Measurements from ENCODE around the gene HERC4. TPM values are rescaled to one million over a fixed set of nuclear protein-coding genes. Genes with fewer than 3 reads are reported as not detected.

The HERC4 gene
- total and polyA plus RNA-seq, 2 donors (not counting 1 experiment from before 2014, with no cell fraction given), result 53.1 to 140 TPM

DNA sequence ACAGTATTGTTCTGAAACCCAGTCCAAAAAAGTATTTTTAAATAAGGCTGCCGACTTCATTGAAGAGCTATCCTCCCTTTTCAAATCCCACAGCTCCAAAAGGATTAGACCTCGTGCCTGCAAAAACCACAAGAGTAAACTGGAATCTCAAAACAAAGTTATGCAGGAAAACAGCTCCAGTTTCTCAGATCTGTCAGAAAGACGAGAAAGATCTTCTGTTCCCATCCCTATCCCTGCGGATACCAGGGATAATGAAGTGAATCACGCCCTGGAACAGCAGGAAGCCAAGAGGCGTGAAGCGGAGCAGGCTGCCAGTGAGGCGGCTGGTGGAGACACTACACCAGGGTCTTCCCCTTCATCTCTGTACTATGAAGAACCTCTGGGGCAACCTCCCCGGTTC is 46.8 kb upstream of the HERC4 start:
- H3K4me3 ChIP-seq (replicated peaks in 1 of 4; ENCODE audit: control extremely low read depth in 1 of 4, insufficient read depth in 1 of 4, low read depth in 3 of 4, low read length in 4 of 4), result no peak overlapping the region
- H3K27me3 ChIP-seq (ENCODE audit: control insufficient read depth, insufficient read depth, low read length), result no peaks in the 10 kb centered on the region
- no peak overlapping the region for H3K4me2 ChIP-seq (ENCODE audit: extremely low read depth, insufficient read depth, low read length)
- H3K4me1 ChIP-seq (ENCODE audit: control insufficient read depth, extremely low read depth, insufficient read depth, low read length), result no peaks in the 10 kb centered on the region
- H3K79me2 ChIP-seq (ENCODE audit: control insufficient read depth, insufficient read depth, low read length), result no peaks in the 10 kb centered on the region
- no peak for DNase-seq (ENCODE audit: low read depth in 2 of 2)
- H3K9ac ChIP-seq (ENCODE audit: insufficient read depth, low read length), result no peak overlapping the region
- H4K20me1 ChIP-seq (ENCODE audit: control insufficient read depth, extremely low read depth, insufficient read depth, low read length), result no peaks in the 10 kb centered on the region
- H3K36me3 ChIP-seq (ENCODE audit: control insufficient read depth, insufficient read depth, low read length), result no peaks in the 10 kb centered on the region
- TF ChIP-seq, protein P1, sequence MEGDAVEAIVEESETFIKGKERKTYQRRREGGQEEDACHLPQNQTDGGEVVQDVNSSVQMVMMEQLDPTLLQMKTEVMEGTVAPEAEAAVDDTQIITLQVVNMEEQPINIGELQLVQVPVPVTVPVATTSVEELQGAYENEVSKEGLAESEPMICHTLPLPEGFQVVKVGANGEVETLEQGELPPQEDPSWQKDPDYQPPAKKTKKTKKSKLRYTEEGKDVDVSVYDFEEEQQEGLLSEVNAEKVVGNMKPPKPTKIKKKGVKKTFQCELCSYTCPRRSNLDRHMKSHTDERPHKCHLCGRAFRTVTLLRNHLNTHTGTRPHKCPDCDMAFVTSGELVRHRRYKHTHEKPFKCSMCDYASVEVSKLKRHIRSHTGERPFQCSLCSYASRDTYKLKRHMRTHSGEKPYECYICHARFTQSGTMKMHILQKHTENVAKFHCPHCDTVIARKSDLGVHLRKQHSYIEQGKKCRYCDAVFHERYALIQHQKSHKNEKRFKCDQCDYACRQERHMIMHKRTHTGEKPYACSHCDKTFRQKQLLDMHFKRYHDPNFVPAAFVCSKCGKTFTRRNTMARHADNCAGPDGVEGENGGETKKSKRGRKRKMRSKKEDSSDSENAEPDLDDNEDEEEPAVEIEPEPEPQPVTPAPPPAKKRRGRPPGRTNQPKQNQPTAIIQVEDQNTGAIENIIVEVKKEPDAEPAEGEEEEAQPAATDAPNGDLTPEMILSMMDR (conservative IDR thresholded peaks at IDR 0.05 in 1 of 2, IDR thresholded peaks at IDR 0.05 in 1 of 2; ENCODE audit: low read depth in 1 of 2, low read length in 2 of 2), result no peak
- no peak for TF ChIP-seq EZH2 (IDR thresholded peaks at IDR 0.05; ENCODE audit: low read length, missing control alignments)
- H2AFZ ChIP-seq (ENCODE audit: low read length), result no peak overlapping the region
- no peaks in the 10 kb centered on the region for H3K9me3 ChIP-seq (ENCODE audit: control insufficient read depth, insufficient read depth, low read depth, low read length)
- H3K27ac ChIP-seq (ENCODE audit: insufficient read depth, low read length), result no peak overlapping the region

DNA sequence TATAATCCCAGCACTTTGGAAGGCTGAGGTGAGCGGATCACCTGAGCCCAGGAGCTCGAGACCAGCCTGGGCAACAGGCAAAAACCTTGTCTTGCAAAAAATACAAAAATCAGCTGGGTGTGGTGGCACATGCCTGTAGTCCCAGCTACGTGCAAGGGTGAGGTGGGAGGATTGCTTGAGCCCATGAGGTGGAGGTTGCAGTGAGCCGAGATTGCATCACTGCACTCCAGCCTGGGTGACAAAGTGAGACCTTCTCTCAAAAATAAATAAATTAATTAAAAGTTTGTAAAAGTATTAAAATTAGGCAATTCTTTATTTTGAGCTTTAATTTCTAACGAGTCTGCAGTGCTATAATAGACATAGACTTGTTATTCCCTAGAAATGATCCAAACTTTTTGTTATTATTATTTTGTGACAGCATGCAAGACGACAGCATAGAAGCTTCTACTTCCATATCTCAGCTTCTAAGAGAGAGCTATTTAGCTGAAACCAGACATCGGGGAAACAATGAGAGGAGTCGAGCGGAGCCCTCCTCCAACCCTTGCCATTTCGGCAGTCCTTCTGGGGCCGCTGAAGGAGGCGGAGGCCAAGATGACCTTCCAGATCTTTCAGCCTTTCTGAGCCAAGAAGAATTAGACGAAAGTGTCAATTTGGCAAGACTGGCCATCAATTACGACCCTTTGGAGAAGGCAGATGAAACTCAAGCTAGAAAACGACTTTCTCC is 46.1 kb upstream of the HERC4 start:
- no peak for TF ChIP-seq EZH2 (IDR thresholded peaks at IDR 0.05; ENCODE audit: low read length, missing control alignments)
- TF ChIP-seq, protein P1 (conservative IDR thresholded peaks at IDR 0.05 in 1 of 2, IDR thresholded peaks at IDR 0.05 in 1 of 2; ENCODE audit: low read depth in 1 of 2, low read length in 2 of 2), result no peak
- Histone ChIP-seq H2AFZ (ENCODE audit: low read length) (no peak overlapping the region), H3K4me2 (ENCODE audit: extremely low read depth, insufficient read depth, low read length) (no peak overlapping the region), H3K36me3 (ENCODE audit: control insufficient read depth, insufficient read depth, low read length) (no peaks in the 10 kb centered on the region), H3K9ac (ENCODE audit: insufficient read depth, low read length) (no peak overlapping the region), H4K20me1 (ENCODE audit: control insufficient read depth, extremely low read depth, insufficient read depth, low read length) (no peaks in the 10 kb centered on the region), H3K4me1 (ENCODE audit: control insufficient read depth, extremely low read depth, insufficient read depth, low read length) (no peaks in the 10 kb centered on the region), H3K27me3 (ENCODE audit: control insufficient read depth, insufficient read depth, low read length) (no peaks in the 10 kb centered on the region), H3K27ac (ENCODE audit: insufficient read depth, low read length) (no peak overlapping the region), H3K4me3 (replicated peaks in 1 of 4; ENCODE audit: control extremely low read depth in 1 of 4, insufficient read depth in 1 of 4, low read depth in 3 of 4, low read length in 4 of 4) (no peak overlapping the region), H3K79me2 (ENCODE audit: control insufficient read depth, insufficient read depth, low read length) (no peaks in the 10 kb centered on the region), H3K9me3 (ENCODE audit: control insufficient read depth, insufficient read depth, low read depth, low read length) (no peaks in the 10 kb centered on the region)
- no peak for DNase-seq (ENCODE audit: low read depth in 2 of 2)

DNA sequence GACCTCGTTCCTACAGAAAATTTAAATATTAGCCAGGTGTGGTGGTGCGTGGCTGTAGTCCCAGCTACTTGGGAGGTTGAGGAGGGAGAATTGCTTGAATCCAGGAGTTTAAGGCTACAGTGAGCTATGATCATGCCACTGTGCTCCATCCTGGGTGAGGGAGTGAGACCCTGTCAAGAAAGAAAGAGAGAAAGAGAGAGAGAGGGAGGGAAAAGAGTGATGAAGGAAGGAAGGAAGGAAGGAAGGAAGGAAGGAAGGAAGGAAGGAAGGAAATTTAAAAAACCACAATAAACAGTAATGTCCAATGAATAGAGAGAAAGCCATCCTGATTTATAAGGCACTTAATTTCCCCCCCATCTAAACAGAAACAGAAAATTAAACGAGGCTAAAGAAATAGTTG is 43.6 kb upstream of the HERC4 start:
- no peak overlapping the region for H3K4me3 ChIP-seq (replicated peaks in 1 of 4; ENCODE audit: control extremely low read depth in 1 of 4, insufficient read depth in 1 of 4, low read depth in 3 of 4, low read length in 4 of 4)
- H3K4me2 ChIP-seq (ENCODE audit: extremely low read depth, insufficient read depth, low read length), result no peak overlapping the region
- no peak overlapping the region for H2AFZ ChIP-seq (ENCODE audit: low read length)
- H3K36me3 ChIP-seq (ENCODE audit: control insufficient read depth, insufficient read depth, low read length), result no peaks in the 10 kb centered on the region
- no peaks in the 10 kb centered on the region for H3K27me3 ChIP-seq (ENCODE audit: control insufficient read depth, insufficient read depth, low read length)
- no peaks in the 10 kb centered on the region for H4K20me1 ChIP-seq (ENCODE audit: control insufficient read depth, extremely low read depth, insufficient read depth, low read length)
- H3K79me2 ChIP-seq (ENCODE audit: control insufficient read depth, insufficient read depth, low read length), result no peaks in the 10 kb centered on the region
- DNase-seq (ENCODE audit: low read depth in 2 of 2), result no peak
- H3K4me1 ChIP-seq (ENCODE audit: control insufficient read depth, extremely low read depth, insufficient read depth, low read length), result no peaks in the 10 kb centered on the region
- no peak overlapping the region for H3K9ac ChIP-seq (ENCODE audit: insufficient read depth, low read length)
- H3K27ac ChIP-seq (ENCODE audit: insufficient read depth, low read length), result no peak overlapping the region
- TF ChIP-seq, protein P1 (conservative IDR thresholded peaks at IDR 0.05 in 1 of 2, IDR thresholded peaks at IDR 0.05 in 1 of 2; ENCODE audit: low read depth in 1 of 2, low read length in 2 of 2), result no peak
- TF ChIP-seq EZH2 (IDR thresholded peaks at IDR 0.05; ENCODE audit: low read length, missing control alignments), result no peak
- H3K9me3 ChIP-seq (ENCODE audit: control insufficient read depth, insufficient read depth, low read depth, low read length), result no peaks in the 10 kb centered on the region

Data from fibroblast of lung (primary cell).